KBM-7 (cell line): Measurements from ENCODE around the gene MS4A1.
"Not testable (repeated sequence)": the region's sequence is repeated elsewhere in the genome, so short reads cannot be mapped to it uniquely, and the experiment has no call there.

Source experiments
- DNase-seq: peaks from one replicate; pipeline ENCODE4 v3.0.0-alpha.2; 2015
- in situ Hi-C: fragments of 300-500 bp; cut with MboI; formaldehyde crosslinking; loops from 2 replicates; pipeline ENCODE4 v1.14.3; 2020; ENCODE audit warnings: low sequenced_read_pairs, low pct_unique_long_range_greater_than_20kb, mixed read lengths

Gene MS4A1

GRCh38 chr11:60498853-60499252 lies 43.2 kb downstream of the MS4A1 start:
- in situ Hi-C loops: no loop called here
- DNase-seq: peak; percentile 34

GRCh38 chr11:60500276-60500910 lies 44.7 kb downstream of the MS4A1 start:
- no peak for DNase-seq
- in situ Hi-C loops: no loop called here

- no peak for DNase-seq
Measured at GRCh38 chr11:60502221-60502775, 46.7 kb downstream of the MS4A1 start.

GRCh38 chr11:60504219-60504905 lies 48.7 kb downstream of the MS4A1 start:
- DNase-seq: no peak
- in situ Hi-C loops: no loop called here

More at GRCh38 chr11:60502221-60502775, 46.7 kb downstream of the MS4A1 start:
- in situ Hi-C loops: no loop called here

GRCh38 chr11:60509609-60510008 lies 54.0 kb downstream of the MS4A1 start:
- DNase-seq, in situ Hi-C loops: not testable (repeated sequence)

GRCh38 chr11:60510209-60510608 lies 54.6 kb downstream of the MS4A1 start:
- in situ Hi-C loops, DNase-seq: not testable (repeated sequence)

GRCh38 chr11:60511393-60511792 lies 55.7 kb downstream of the MS4A1 start:
- in situ Hi-C loops: no loop called here
- no peak for DNase-seq

- in situ Hi-C loops: no loop called here
- no peak for DNase-seq
Measured at GRCh38 chr11:60512651-60513225, 57.1 kb downstream of the MS4A1 start.

GRCh38 chr11:60513496-60514460 lies 58.1 kb downstream of the MS4A1 start:
- in situ Hi-C loops: no loop called here
- peak; percentile 35 for DNase-seq

- in situ Hi-C loops: no loop called here
Measured at GRCh38 chr11:60515144-60515855, 59.7 kb downstream of the MS4A1 start, which contains the start of gene MS4A13. MS4A13 (plus strand) TSS chr11:60515392; CDS start chr11:60518084, 2,692 bp downstream.

More at GRCh38 chr11:60515144-60515855, 59.7 kb downstream of the MS4A1 start, which contains the start of gene MS4A13:
- no peak for DNase-seq
